Stimulated activated CD4-positive, alpha-beta T cell treated with anti-CD3 and anti-CD28 coated beads, Interleukin-2, amount 100 ng/mL, for 4 hours (primary cell): ENCODE results near the gene FOSL2.
"Not testable (repeated sequence)": the region's sequence is repeated elsewhere in the genome, so short reads cannot be mapped to it uniquely, and the experiment has no call there.

ENCODE experiments used
- DNase-seq: peaks from one replicate; pipeline ENCODE4 v3.0.0-alpha.2; 2020; ENCODE audit warnings: low read depth

Gene FOSL2

DNA sequence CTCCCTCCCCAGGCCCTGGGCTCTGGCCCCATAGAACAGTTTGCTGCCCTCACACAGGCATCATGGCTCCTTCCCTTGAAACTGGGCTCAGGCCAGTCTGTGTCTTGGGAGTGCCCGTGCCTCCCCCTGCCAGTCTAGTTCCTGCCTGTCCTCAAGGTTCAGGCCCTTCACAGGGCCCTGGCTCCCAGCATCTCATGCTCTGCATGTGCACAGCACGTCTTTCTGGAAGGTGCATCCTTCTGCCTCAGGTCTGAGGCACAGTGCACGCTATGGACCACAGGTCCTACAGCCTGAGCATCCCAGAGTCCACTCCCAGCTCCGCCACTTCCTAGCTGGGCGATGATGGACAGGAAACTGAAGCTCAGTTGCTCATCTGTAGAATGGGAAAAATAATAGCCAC is 35.6 kb upstream of the FOSL2 start:
- no peak for DNase-seq

DNA sequence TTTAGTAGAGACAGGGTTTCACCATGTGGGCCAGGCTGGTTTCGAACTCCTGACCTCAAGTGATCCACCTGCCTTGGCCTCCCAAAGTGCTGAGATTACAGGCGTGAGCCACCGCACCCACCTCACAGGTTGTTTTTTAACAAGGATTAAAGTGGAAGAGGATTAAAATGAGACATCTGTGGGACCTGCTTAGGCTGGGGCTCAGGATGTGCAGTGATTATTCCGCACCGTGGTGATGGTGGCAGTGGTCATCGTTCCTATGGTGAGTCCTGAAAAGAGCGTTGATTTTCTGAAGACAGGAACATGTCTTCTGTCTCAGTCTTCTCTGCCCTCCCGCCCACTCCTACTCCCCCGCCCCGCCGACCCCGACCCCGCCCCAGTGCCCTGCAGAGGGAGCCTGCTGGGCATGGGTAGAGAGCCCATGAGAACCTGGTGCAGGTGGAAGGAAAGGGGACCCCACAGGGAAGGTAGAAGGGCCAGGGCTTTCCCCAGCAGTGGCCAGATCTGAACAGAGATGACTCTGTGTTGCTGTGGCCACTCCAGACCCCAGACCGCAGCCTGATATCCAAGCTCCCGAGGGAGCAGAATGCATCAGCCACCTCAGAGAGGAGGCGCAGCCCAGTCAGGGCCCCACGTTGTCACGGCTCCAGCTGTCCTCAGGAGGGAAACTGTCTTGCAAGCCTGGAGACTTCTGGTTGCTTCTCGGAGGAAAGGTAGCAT is 34.5 kb upstream of the FOSL2 start:
- DNase-seq, result no peak

DNA sequence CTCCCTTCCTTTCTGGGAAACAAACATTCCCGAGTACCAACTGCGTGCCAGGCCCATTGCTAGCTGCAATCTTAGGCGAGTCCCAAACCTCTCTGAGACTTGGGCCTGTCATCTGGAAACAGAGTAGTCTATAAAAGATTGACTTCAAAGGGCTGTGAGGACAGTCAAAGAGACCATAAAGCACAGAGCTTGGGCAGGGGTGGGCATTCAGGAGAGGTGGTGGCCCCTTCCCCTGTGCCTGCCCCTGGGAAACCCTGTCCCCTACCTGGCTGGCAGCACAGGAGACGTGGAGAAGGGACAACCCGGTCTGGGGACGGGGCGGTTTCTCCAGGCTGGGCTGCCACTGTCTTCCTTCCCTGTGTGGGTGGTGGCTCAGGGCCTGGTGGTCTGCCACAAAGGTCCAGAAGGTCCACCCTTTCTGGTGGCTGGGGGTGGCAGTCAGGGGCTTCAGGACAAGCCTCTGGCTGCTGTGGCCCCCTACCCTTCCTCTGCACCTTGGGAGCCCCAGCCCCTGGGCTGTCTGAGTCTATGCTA is 33.9 kb upstream of the FOSL2 start:
- no peak for DNase-seq

DNA sequence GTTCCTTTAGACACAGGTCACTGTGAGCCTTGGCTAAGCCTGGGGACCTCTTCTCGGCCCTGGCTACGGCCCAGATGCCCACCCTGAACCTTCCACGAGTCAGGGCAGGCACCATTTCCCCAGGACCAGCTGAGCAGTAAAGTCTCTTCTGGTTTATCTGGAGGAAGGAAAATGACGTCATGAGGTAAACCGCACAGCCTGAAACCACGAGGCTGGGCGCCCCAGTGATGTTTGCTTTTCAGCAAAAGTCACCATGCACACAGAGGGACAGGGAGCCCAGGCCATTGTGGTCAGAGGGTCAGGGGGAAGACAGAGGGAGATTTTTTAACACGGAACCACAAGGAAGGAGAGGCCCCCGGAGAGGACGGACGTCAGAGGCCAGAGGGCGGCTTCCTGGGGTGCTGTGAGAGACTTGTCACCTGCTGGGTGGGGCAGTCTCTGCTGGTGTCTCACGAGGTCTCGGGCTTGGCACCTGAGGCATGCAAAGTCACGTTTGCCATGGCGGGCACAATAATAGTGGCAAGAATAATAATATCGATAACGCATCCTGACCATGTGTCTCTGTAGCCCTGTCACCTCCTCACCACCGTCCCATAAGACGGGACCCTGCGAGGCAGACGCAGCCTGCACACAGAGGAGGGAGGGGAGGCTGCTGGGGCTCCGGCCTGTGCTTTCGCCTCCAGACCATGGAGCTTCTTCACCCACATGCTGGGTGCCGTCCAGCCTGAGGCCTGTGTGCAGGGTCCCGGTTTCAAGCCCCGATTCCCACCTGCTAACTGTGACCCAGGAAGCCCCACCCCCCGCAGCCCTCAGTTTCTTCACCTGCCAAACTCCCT is 33.2 kb upstream of the FOSL2 start:
- peak; percentile 68 for DNase-seq

DNA sequence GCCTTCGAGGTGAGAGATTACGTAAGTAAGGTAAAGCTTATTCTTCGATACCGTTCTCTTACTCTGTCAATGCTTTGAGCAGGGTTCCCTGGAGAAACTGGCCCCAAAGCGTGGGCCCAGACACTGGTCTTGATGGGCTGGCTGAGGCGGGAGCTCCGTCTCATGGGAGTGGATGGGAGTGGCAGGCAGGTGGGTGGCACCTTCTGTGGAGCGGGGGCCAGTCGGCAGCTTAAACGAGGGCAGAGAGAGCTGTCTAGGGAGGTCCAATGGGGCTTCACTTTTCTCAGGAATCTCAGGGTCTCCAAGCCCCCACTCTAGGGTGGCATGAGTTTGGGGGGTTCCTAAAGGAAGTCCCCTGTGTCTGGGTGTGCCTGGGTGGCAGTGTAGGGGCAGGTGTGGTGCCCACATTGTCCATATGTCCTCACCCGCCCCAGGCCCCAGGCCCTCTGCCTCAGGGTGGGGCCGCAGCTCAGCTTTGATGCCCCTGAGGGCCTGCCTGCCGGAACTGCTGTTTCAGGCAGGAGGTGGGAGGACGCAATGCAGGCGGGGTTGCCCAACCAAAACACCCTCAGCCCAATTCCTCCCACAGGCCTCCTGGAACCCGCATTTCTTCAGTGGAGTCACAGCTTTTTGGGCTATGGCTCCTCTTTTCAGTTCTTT is 32.5 kb upstream of the FOSL2 start:
- no peak for DNase-seq

DNA sequence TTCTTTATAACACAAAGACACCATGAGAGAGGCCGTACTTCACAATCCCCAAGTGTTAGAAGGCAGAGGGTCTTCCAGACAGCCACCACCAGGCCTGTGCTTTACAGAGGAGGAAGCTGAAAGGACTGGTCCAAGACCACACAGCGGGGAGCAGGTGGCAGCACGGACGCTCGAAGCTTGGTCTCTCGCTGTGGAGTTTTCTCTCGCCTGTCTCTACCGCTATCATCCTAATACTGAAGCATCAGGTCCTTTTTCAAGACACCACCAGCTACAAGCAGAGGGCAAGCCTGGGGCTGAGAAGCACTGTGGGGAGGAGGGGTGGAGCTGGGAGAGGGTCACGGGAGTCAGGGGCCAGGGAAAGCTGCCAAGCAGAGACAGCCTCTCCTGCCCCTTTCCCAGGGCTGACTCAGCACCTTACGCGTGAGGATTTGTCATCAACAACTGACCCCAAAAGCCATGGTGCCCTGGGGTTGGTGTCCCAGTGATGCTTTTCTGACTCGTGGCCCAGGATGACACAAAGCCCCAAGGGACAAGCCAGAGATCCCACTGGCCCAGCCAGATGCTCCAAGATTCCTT is 31.9 kb upstream of the FOSL2 start:
- no peak for DNase-seq

DNA sequence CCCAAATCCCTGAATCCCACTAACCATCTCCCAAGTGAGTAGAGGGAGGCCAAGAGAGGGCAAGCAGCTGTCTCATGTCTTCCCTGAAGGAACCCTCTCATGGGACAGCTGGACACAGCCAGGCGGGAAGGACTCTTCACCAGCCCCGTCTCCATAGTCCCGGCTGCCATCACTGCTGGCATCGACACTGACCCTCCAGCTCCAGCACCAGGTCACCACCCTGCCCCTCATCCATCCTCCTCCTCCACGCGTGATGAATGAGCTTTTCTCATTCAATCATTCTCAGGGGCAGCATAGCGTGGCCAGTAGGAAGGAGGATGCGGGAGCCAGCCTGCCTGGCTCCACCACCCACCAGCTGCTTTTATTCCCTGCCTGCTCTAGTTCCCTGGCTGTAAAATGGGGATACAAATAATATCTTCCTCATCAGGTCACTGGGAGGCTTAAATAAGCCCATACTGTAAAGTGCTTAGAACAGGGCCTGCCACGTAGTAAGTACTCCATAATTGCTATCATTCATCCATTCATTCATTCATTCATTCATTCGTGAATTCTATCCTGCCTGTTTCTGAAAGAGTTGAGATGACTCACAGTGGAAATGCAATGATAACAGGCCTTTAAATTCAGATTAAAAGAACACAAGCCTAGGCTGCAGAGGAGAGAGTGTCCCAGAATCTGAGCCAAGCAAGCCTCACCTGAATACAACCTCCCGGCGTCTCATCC is 30.5 kb upstream of the FOSL2 start:
- no peak for DNase-seq

DNA sequence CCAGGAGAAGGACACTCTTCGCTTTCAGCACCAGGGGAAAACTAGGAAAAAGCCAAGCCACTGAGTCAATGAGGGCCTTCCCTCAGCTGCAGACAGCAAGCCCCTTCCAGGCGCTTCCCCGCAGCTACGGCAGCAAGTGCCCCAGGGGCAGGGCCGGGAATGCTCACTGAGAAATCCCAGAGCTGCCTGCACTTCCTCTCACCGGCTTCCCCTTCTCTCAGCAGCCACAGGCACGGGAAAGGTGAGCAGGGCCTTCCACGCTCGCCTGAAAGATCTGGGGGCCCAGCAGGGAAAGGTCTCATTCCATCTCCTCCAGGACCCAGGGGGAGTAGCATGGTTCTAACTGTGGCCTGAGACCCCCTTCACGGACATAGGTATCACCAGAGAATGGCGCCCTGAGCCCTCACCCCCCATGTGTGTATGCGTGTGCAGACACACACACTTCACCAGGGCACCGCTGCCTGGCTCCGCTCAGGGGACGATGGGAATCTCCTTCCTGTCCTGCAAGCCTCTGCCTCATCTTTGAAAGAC is 29.6 kb upstream of the FOSL2 start:
- DNase-seq, result no peak

DNA sequence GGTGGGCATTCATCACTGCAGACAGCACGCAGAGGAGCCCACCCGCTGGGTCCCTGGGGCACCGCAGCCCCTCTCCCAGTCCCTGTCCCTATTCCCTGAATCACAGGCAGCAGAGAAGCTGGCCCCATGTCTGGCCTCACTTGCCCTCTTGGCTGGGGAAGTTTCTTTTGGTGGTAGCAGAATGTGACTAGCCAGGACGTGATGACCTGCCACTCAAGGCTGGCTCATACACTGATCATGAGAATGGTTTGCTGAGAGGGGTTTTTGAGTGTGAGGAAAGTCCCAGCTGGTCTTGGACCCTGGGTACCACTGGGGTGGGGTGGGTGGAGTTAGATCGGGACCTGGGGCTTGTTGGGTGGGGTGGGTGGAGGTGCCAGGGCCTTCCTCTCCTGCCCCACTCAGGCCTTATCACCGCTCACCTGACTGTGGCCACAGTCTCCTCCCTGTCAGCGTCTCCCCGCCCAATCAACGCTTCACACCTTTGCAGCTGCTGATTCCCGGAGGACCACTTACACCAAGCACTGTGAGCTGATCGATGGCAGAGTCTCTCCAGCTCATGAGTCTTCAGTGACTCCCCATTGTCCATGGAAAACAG is 28.9 kb upstream of the FOSL2 start:
- no peak for DNase-seq

DNA sequence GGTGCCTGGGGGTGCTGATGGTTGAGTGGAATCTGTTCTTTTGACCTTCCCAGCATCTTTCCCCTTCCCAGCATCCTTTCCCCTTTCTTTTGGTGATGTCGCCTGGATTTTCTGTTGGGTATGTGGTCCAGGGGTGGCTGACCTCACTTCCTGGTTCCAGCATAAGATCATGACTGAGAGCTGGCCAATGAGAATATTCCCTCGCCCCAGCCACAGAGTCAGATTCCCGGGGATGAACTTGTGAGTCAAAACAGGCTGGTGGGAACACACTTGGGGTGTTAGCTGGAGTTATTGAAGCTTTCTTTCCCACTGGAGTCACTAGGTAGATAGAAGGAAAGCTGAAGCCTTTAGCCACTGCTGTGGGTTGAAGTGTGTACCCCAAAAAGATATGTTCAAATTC is 28.0 kb upstream of the FOSL2 start:
- no peak for DNase-seq

DNA sequence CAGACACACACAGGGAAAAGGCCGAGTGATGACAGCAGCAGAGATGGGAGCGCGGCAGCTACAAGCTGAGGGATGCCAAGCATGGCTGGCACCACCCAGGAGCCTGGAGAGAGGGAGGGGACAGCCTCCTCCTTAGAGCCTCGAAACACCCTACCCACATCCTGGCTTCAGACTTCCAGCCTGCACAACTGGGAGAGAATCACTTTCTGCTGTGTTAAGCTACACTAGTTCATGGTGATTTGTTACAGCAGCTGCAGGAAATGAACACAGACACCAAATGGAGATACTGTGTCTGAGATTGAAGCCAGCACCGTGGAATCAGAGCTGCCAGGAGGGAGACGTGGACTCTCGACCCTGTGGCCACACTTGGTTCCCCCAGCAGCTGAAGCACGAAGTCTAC is 27.5 kb upstream of the FOSL2 start:
- DNase-seq, result no peak

DNA sequence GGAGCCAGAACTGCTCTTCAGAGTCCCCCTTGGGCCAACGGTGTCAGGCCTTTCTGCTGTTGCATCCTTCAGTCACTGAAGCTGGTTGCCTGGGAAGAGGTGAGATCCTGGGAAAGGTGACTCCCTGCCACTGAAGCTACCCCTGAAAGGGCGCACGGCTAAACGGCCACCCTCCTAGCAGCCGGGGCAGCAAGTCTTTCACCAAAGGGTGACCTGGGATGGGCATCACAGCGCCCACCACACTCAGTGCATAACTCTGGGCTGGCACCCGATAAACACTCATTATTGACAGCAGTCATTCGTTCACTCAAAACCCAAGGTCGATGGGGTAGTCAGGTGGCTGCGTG is 26.5 kb upstream of the FOSL2 start:
- DNase-seq, result no peak

DNA sequence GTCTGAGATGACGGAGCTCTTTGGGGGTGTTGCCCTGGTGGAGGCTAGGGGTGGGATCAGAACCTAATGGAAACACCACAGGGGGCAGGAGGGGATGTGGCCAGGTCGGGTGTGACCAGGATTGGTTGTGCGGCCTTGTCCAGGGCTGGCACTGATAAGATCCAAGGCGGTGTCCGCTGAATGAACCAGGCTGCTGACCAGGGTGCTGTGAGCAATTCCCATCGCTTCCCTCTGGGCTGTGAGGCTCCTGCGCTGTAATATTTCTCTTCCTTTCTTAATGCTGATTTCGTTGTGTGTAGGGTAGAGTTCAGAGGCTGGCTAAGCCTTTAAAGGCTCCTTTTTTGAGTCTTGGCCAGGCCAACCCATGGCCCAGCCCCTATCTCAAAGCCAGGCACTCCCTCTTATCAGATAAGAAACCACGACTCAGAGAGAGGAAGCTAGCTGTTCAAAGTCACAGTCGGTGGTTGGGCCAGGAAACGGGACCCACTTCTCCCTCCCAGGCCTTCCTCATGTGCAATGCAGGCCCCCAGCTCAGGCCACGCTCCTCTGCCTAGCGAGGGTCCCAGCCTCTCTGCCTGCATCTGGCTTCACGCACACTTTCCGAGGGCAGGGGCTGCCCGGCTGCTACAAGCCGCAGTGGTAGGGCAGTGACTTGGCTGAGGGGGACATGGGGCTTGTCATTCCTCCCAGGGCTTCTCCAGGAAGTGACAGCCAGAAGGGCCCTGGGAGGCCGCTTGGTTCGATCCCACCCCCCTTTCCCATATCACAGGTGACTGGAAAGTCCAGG is 26.0 kb upstream of the FOSL2 start:
- peak; percentile 35 for DNase-seq

DNA sequence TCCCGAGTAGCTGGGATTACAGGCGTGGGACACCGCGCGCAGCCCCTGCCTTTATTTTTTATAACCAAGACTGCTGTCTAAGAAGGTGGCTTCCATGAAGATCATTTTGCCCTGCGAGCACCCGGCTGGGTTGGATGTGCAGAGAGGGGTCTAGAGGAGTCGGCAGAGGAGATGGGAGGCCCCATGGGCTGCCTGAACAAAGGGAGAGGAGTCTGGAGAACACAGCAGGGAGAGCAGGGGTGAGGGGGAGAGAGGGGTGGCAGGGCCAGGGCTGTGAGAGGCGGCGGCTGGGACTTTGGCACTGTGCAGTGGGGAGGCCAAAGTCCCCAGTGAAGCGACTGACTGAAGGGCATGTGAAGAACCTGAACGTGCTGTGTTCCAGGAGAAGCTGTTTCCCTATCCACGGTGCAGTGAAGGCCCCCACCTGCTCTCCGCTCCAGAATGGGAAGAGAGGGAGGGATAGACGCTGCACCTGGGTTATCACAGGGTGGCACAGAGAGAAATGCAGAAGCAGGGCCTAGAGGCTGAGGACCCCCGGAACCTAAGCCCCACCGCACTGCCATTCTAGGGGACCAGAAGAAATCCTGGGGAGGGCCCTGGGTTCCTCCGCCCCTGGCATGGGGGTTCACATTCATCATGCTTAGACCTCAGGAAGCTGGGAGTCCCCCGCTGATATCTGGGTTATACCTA is 24.8 kb upstream of the FOSL2 start:
- no peak for DNase-seq

DNA sequence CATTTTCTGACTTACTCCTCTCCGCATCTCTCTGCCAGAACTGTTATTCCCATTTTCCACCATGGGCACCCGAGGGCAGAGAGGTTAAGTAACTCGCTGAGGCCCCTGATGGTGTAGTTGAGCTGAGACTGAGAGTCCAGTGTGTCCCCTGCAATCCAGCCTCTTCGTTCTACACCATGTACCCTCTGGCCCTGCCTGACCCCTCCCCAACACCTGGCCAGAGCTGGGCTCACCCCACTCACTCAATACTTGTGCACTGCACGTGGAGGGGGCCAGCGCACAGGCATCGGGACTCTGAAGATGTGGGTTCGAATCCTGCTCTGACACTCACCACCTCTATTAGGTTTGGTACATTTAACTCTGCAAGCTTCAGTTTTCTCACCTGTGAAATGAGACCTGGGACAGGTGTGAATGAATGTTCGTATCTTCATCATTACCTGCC is 24.3 kb upstream of the FOSL2 start:
- DNase-seq, result no peak

DNA sequence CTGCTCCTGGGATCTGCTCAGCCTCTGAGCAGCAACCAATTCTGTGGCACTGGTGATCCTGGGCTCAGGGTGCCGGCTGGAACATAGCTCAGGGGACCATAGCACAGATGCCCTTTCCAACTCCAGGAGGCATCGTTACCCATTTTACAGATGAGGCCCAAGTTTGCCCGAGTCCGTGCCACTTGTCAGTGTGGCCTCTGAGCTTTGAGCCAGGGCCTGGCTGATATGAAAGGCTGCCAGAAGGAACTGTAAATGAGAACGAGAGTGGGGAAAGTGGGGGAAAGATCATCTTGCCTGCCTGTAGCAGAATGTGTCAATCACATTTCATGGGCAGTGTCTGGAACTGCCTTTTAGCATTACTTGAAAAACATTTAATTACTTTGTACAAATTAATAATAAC is 23.3 kb upstream of the FOSL2 start:
- DNase-seq, result no peak

DNA sequence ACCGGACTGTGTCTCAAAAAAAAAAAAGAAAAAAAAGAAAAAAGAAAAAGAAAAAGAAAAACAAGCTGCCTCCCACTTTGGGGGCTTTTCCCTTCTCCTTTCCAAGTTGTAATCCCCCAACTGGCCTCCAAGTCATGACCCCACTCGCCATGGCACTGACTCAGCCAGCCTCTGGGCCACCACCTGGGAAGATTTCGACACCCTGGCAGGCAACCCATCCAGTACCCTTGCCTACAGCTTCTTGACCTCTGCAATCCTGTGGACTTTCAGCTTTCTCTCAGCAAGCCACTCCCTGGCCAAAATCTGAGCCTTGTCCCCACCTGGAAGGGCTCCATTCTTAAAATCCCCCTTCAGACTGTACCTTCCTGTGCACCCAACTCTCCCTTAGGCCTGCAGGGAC is 22.3 kb upstream of the FOSL2 start:
- no peak for DNase-seq

DNA sequence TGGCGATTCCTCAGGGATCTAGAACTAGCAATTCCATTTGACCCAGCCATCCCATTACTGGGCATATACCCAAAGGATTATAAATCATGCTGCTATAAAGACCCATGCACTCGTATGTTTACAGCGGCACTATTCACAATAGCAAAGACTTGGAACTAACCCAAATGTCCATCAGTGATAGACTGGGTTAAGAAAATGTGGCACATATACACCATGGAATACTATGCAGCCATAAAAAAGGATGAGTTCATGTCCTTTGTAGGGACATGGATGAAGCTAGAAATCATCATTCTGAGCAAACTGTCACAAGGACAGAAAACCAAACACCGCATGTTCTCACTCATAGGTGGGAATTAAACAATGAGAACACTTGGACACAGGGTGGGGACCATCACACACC is 20.9 kb upstream of the FOSL2 start:
- not testable (repeated sequence) for DNase-seq

DNA sequence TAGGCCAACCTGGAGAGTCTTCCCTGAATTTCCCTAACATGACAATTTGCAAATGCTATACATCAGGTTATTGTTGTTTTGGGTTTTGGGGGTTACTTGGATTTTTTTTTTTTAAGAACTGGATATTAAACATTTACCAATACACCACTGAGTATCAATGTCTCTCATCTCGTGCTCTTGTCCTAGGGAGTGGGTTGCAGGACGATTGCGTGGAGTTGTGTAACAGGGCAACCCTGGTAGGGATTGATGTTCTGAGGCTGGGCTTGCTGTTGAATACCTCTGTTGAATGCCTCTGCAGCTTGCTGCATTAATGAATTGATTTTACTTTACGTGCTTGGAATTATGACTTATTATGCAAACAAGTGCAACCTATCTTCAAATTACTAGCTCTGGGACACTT is 18.8 kb upstream of the FOSL2 start:
- no peak for DNase-seq

DNA sequence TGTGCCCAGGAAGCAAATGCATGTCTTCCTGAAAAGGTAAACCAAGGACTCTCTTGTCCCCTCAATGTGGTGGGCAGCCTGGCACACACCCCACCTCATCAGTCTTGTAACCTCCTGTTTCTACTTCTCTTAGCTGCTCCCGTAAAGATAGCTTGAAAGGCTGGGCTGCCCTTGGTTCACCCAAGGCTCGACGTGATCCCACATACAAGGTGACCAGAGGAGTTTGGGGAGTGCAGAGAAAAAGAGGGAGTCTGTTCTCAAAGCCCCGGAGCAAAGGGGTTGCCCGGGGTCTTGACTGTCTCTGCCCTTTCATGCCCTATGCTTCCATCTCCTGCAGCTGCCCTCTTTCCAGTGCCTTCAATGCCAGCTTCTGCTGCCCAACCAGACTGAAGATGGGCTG is 18.3 kb upstream of the FOSL2 start:
- no peak for DNase-seq
